Muscle layer of colon (tissue), 2 donors: ENCODE measurements around the gene ART4.
A peak's percentile ranks its signal among the peaks of the same experiment; 100 is the strongest.

Source experiments
- H3K27ac ChIP-seq: one replicate; pipeline ENCODE4 v1.7.0; 2013; ENCODE audit warnings: low read depth, mild to moderate bottlenecking, low read length, moderate library complexity
- H3K27me3 ChIP-seq, 2 donors: one replicate each; pipeline ENCODE4 v1.7.0; 2013; ENCODE audit warnings: low read length in 2 of 2, mild to moderate bottlenecking in 2 of 2; ENCODE audit not compliant: insufficient read depth in 2 of 2, control insufficient read depth in 1 of 2
- H3K36me3 ChIP-seq: one replicate; pipeline ENCODE4 v1.7.0; 2013; ENCODE audit warnings: mild to moderate bottlenecking, low read length; ENCODE audit not compliant: insufficient read depth
- H3K4me1 ChIP-seq: one replicate; pipeline ENCODE4 v1.7.0; 2013; ENCODE audit warnings: mild to moderate bottlenecking, low read length; ENCODE audit not compliant: insufficient read depth
- H3K4me3 ChIP-seq, 2 donors: one replicate each; pipeline ENCODE4 v1.7.0; 2013; ENCODE audit warnings: low read length in 2 of 2, low read depth in 1 of 2, mild to moderate bottlenecking in 1 of 2, moderate library complexity in 1 of 2
- H3K9ac ChIP-seq: one replicate; pipeline ENCODE4 v1.7.0; 2013; ENCODE audit warnings: low read length
- H3K9me3 ChIP-seq: one replicate; pipeline ENCODE4 v1.7.0; 2013; ENCODE audit warnings: mild to moderate bottlenecking, low read length
- donor health status: abdominal sarcoma.
- donor health status: Adenocarcinoma of cecum.

Gene ART4, protein sequence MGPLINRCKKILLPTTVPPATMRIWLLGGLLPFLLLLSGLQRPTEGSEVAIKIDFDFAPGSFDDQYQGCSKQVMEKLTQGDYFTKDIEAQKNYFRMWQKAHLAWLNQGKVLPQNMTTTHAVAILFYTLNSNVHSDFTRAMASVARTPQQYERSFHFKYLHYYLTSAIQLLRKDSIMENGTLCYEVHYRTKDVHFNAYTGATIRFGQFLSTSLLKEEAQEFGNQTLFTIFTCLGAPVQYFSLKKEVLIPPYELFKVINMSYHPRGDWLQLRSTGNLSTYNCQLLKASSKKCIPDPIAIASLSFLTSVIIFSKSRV

DNA sequence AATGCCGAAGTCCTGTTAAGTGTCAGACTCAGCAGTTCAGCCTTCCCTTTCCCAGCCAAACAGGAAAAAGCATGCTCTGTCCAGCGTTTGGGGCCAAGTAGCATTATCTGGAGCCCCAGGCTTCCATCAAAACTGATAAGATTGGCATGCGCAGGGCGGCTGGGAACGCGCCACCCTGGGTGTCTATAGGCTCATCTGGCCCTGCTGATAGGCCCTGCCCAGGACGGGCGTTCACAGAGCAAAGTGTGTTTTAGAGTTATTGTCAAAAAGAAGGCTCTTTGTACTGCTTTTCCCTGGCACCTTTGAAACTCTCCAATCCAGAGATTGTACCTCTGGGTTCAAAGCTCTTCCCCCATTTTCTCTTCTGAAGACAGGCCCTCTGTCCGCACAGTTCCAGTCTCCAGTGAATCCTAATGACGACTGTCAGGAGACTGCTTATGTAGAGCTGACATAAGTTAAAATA is at the start of gene ART4:
TSS of gene ART4 (minus strand) at position 102 of the 463 bp plus-strand sequence. CDS start 413 bp downstream, outside the sequence.
- no peak within 1 kb of the TSS for H3K27ac ChIP-seq
- no peak within 1 kb of the TSS for H3K4me3 ChIP-seq
- no peaks in the 10 kb centered on the region for H3K9me3 ChIP-seq
- H3K9ac ChIP-seq: no peak within 1 kb of the TSS
- H3K4me1 ChIP-seq: peaks cover 18% of the 10 kb centered on the region
- H3K36me3 ChIP-seq: no peaks in the 10 kb centered on the region
- no peaks in the 10 kb centered on the region for H3K27me3 ChIP-seq

GRCh38 chr12:14892726-14893505 is 49.6 kb upstream of the ART4 start:
- Histone ChIP-seq H3K9me3 (no peaks in the 10 kb centered on the region), H3K4me3 (no peak overlapping the region), H3K36me3 (no peaks in the 10 kb centered on the region), H3K9ac (no peak overlapping the region), H3K27ac (no peak overlapping the region), H3K27me3 (no peaks in the 10 kb centered on the region), H3K4me1 (peaks cover 8% of the 10 kb centered on the region)

DNA sequence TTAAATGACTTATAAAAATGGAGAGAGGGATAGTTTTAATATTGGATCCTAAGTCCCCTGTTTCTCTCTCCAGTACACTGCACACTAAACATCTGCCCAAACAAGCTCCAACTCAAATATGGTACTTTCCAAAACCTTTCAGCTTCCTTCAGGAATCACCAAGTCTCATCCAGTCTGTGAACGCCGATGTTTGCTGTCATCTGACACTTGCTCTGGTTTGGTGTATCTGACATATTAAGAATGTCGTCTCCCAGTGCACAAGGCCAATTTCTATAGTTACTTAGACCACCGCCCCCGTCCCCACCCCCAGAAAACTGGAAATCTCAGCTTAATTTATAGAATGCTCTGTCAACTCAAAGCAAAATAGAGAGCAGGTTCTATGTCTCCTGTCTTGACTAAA is 47.4 kb upstream of the ART4 start:
- Histone ChIP-seq H3K27me3 (no peaks in the 10 kb centered on the region), H3K36me3 (no peaks in the 10 kb centered on the region), H3K9ac (no peak overlapping the region), H3K27ac (no peak overlapping the region), H3K4me1 (peaks cover 9% of the 10 kb centered on the region), H3K9me3 (no peaks in the 10 kb centered on the region), H3K4me3 (no peak overlapping the region)

DNA sequence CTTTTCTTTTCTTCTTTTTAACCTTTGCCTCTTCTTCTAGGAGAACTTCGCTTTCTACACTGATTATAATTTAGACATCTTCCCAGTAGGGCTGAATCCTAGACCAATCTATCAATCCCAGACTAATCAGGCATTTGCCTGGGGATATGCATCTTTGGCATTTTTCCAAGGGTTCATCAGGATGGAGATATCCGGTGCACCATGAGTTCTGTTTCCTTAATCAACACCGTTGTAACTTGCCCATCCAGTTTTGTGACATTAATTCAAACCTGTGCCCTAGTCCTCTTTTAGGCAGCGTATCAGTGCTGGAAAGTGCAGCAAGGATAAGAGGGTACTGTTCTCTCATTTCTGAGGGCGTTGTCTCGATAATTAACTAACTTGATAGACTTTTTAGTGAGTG is 42.9 kb upstream of the ART4 start:
- Histone ChIP-seq H3K27ac (peak overlapping the region; percentile 76), H3K36me3 (peaks cover 14% of the 10 kb centered on the region), H3K9me3 (no peaks in the 10 kb centered on the region), H3K4me3 (peak overlapping the region in 1 of 2 donors; percentile 55), H3K9ac (no peak overlapping the region), H3K4me1 (peaks cover 18% of the 10 kb centered on the region), H3K27me3 (no peaks in the 10 kb centered on the region)

DNA sequence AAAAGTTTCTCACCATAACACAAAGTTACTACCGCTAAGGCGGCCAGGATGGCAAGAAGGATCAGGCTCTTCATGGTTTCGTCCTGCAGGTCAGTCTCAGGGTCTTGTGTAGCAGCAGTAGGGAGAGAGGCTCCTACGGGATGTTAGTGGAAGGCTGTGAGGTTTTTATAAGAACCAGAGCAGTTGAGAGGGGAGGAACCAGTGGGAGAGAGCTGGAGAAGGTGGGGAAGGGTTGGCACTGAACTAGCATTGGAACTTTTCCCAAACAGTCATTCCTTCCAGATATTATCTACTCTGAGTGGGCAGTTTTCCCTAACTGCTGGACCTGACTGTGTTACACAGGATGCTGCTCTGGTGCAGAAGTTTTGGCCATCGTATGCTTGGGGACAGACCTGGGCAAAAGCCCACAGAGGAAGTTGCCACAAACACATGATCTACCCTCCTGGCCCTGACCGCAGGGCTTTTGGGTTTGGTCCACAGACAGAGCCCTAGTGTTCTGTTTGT is 42.4 kb upstream of the ART4 start, which contains the start of gene MGP:
TSS of gene MGP (minus strand) at position 137 of the 504 bp plus-strand sequence. CDS start at position 74, 63 bp downstream.
- Histone ChIP-seq H3K27me3 (no peaks in the 10 kb centered on the region), H3K4me1 (peaks cover 18% of the 10 kb centered on the region), H3K36me3 (peaks cover 14% of the 10 kb centered on the region), H3K27ac (peak within 1 kb of the TSS; percentile 76), H3K4me3 (peak within 1 kb of the TSS; percentile 6 to 55), H3K9me3 (no peaks in the 10 kb centered on the region), H3K9ac (peak within 1 kb of the TSS; percentile 62)

GRCh38 chr12:14884458-14884878 is 41.1 kb upstream of the ART4 start:
- peaks cover 18% of the 10 kb centered on the region for H3K4me1 ChIP-seq
- H3K9me3 ChIP-seq: no peaks in the 10 kb centered on the region
- H3K4me3 ChIP-seq: peak overlapping the region; percentile 6 to 55
- H3K27ac ChIP-seq: peak overlapping the region; percentile 76
- H3K27me3 ChIP-seq: no peaks in the 10 kb centered on the region
- H3K36me3 ChIP-seq: peaks cover 14% of the 10 kb centered on the region
- peak overlapping the region; percentile 62 for H3K9ac ChIP-seq

- H3K4me3 ChIP-seq: peak overlapping the region in 1 of 2 donors; percentile 40
Measured at GRCh38 chr12:14883686-14884085, 40.4 kb upstream of the ART4 start.

DNA sequence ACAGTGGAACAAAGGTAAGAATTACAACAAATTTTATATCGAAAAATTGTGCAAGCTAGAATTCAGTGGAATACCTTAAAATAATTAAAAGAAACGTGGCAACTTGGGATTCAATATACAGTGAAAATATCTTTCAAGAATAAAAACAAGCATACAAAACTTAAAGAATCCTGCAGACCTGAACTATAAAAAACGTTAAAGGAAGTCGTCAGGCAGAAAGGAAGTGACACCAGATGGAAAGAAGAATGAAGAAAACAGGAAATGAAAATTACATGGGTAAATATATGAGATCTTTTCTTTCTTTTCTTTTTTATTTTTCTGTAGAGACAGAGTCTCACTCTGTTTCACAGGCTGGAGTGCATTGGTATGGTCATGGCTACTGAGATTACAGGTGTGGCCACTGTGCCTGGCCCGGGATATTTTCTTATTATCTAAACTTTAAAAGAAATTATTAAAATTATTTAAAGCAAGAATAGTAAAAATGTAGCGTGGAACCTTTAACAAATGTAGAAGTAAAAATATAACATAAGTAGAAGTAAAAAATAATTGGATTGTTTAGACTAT is 37.6 kb upstream of the ART4 start:
- Histone ChIP-seq H3K36me3 (peaks cover 14% of the 10 kb centered on the region), H3K4me3 (no peak overlapping the region), H3K27ac (no peak overlapping the region), H3K4me1 (peaks cover 12% of the 10 kb centered on the region), H3K9ac (no peak overlapping the region), H3K27me3 (no peaks in the 10 kb centered on the region), H3K9me3 (no peaks in the 10 kb centered on the region)

More at GRCh38 chr12:14883686-14884085, 40.4 kb upstream of the ART4 start:
- peak overlapping the region; percentile 76 for H3K27ac ChIP-seq
- no peaks in the 10 kb centered on the region for H3K27me3 ChIP-seq
- H3K9ac ChIP-seq: no peak overlapping the region
- H3K36me3 ChIP-seq: peaks cover 14% of the 10 kb centered on the region
- H3K9me3 ChIP-seq: no peaks in the 10 kb centered on the region
- H3K4me1 ChIP-seq: peaks cover 18% of the 10 kb centered on the region

- peaks cover 14% of the 10 kb centered on the region for H3K36me3 ChIP-seq
- no peak overlapping the region for H3K9ac ChIP-seq
- H3K27ac ChIP-seq: no peak overlapping the region
- H3K4me1 ChIP-seq: peaks cover 5% of the 10 kb centered on the region
- H3K27me3 ChIP-seq: no peaks in the 10 kb centered on the region
- H3K9me3 ChIP-seq: no peaks in the 10 kb centered on the region
- no peak overlapping the region for H3K4me3 ChIP-seq
Measured at GRCh38 chr12:14879222-14879933, 36.1 kb upstream of the ART4 start.

DNA sequence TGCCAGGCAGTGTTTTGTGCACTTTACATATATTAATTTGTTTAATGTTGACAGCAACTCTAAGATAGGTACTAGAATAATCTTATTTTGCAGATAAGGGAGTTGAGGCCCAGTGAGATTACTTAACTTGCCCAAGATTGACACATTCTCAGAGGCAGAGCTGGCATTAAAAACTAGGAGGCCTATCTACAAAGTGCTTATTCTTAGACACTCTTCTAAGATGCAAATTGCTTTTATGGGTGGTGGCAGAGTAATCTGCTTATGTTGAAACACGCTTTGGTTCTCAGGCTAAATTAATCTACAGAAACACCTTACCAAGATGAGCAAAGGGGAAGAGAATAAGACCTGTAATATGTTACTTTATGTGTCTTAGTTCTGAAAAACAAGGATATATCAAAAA is 35.2 kb upstream of the ART4 start:
- no peak overlapping the region for H3K27ac ChIP-seq
- no peak overlapping the region for H3K9ac ChIP-seq
- H3K36me3 ChIP-seq: peaks cover 14% of the 10 kb centered on the region
- H3K9me3 ChIP-seq: no peaks in the 10 kb centered on the region
- no peak overlapping the region for H3K4me3 ChIP-seq
- no peaks in the 10 kb centered on the region for H3K27me3 ChIP-seq
- H3K4me1 ChIP-seq: no peaks in the 10 kb centered on the region
